Left renal cortex interstitium (tissue), 4 donors: Measurements from ENCODE around the gene FHIP1A. TPM values are rescaled to one million over a fixed set of nuclear protein-coding genes. Genes with fewer than 3 reads are reported as not detected.

ENCODE experiments used
- DNase-seq, 4 donors: peaks; one replicate each; pipeline ENCODE4 v3.0.0-alpha.2; 2013; ENCODE audit warnings: low read depth in 4 of 4, low spot score in 2 of 4, missing footprints in 1 of 4
- polyA plus RNA-seq, 4 donors: library from polyadenylated mRNA; unstranded; fragments of 120-200 nt; gene quantifications; one replicate each; pipeline ENCODE4 v1.2.1, GENCODE V29; 2013; ENCODE audit not compliant: insufficient read length in 4 of 4

Gene FHIP1A
- polyA plus RNA-seq, 4 donors, result 5.3 to 6.1 (median 5.7) TPM

- no peak for DNase-seq
Measured at GRCh38 chr4:151417164-151417571, 8.2 kb downstream of the FHIP1A start.

DNA sequence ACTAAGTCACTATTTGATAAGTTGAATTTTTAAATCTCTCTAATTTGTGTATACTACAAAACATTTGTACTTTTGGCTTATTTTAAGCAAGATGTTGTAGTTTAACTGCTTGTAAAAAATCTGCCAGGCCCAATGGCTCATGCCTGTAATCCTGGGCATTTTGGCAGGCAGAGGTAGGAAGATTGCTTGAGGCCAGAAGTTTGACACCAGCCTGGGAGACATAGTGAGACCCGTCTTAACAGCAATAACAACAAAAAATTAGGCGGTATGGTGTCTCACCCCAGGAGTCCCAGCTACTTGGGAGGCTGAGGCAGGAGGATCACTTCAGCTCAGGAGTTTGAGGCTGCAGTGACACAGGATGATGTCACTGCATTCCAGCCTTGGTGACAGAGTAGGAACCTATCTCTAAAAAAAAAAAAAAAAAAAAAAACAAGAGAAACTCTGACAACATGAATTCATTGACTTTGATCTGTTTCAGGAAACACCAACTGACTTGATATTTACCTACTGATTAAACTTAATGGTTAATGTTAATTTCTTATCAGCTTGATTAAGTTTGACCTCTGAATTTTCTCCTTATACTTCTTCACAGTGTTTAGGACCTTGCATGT, 8.9 kb downstream of the FHIP1A start:
- DNase-seq, result no peak

GRCh38 chr4:151418385-151418784, 9.4 kb downstream of the FHIP1A start:
- DNase-seq, result no peak

GRCh38 chr4:151418856-151419255, 9.9 kb downstream of the FHIP1A start:
- no peak for DNase-seq

GRCh38 chr4:151420250-151420807, 11.4 kb downstream of the FHIP1A start:
- DNase-seq, result no peak

- DNase-seq, result no peak
Measured at GRCh38 chr4:151422854-151423253, 13.9 kb downstream of the FHIP1A start.

DNA sequence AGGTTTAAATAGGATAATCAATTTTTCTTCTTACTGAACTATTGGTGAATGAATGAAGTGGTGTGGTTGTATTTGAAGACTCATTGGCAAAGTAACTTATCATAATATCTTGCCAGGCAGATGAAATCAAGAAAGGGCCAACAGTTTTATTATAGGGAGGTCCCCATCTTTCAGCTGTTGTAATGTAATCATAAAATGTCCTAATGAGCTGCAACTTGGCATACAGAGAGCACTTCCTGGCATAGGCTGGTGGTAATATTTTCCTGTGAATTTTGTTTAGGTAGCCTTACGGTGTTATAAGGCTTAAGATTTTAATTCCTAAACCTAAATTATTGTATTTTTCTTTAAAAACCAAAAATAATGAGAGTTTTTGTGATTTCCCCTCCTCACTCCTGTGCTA, 17.5 kb downstream of the FHIP1A start:
- DNase-seq, result no peak

GRCh38 chr4:151427266-151427665, 18.3 kb downstream of the FHIP1A start:
- no peak for DNase-seq

GRCh38 chr4:151428346-151428745, 19.4 kb downstream of the FHIP1A start:
- DNase-seq, result no peak

- no peak for DNase-seq
Measured at GRCh38 chr4:151429957-151430570, 21.1 kb downstream of the FHIP1A start.

DNA sequence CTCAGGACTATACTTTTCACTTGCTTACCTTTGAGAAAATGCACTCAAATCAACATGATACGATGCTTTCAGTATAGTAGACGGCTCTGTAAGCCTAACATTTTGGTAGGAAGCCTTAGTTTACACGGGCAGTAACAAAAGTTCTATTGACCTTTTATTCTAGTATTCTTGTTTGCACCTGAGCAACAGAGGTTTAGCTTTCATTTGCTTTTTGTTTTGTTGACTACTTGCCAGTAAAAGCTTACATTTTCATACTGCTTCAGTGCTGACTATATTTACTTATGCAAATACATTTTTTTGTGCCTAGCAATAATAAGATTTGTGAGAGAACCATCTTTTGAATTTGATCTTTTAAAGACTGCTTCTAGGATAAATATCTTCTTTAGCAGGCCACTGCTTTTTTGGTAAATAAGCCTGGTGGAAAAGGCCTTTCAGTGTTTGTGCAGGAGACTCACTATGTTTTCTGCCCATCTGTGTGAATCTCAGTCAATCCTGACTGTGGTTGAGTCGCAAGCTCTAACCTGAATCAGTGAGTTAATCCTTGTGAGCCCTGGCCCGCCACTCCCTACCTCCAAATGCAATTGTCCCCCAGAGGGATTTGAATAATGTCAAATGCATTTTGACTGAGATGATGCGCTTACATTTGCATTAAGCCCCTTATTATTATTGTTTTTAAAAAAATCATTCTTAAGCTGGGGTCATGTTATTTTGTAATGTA, 21.9 kb downstream of the FHIP1A start:
- no peak for DNase-seq

GRCh38 chr4:151431728-151432127, 22.8 kb downstream of the FHIP1A start:
- DNase-seq, result no peak

- DNase-seq, result no peak
Measured at GRCh38 chr4:151432654-151433053, 23.7 kb downstream of the FHIP1A start.

- no peak for DNase-seq
Measured at GRCh38 chr4:151434183-151434860, 25.3 kb downstream of the FHIP1A start.

- no peak for DNase-seq
Measured at GRCh38 chr4:151436093-151436518, 27.1 kb downstream of the FHIP1A start.

GRCh38 chr4:151437505-151437904, 28.5 kb downstream of the FHIP1A start:
- DNase-seq, result no peak

DNA sequence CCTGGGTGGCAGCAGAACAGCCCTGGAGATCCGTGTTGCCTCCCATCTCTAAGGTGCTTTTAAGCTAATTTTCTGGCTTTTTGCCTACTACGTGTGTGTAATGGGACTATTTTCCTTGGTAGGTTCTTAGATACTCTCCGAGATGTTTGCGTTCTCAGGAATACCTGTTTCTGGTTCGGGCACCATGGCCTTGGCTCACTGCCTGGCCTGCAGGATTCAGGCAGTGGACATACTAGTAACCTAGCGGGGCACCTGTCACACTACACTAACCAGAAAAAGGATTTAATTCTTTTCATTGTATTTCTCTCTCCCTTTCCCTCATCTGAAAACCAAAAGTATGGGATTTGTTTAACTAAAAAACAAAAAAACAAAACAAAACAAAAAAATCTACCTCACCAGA, 29.2 kb downstream of the FHIP1A start:
- DNase-seq, result no peak

GRCh38 chr4:151439320-151439719, 30.3 kb downstream of the FHIP1A start:
- no peak for DNase-seq

DNA sequence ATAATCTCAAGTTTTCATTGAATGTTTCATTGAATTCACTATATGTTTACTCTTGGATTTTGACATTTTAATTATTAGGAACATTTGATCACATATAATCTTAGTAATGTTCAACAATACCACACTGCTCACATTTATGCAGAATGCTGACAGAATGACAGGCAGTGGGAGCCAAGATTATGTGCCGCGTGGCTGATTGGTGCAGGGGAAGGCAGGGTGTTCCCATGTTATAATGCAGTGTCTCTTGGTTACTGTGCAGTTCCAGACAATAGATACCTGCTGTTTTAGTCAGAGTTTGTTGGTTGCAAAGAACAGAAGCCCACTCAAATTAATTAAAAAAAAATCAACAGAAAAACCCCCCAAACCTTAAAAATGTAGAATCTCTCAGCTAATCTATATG, 33.0 kb downstream of the FHIP1A start:
- DNase-seq, result no peak

DNA sequence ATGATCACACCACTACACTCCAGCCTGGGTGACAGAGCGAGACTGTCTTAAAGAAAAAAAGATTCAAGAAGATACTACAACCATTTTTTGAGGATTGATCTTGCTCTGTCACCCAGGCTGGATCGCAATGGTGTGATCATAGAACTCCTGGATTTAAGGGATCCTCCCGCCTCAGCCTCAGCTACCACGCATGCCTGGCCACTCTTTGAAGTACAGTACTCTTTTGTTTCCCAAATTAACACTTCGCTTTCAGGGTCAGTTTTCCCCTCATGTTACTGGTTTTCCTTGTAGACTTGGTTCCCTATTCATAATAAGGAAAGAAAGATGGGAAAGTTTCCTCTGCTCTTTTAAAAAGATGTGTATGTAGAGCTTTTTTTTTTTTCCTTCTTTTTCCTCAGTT, 34.3 kb downstream of the FHIP1A start:
- no peak for DNase-seq

DNA sequence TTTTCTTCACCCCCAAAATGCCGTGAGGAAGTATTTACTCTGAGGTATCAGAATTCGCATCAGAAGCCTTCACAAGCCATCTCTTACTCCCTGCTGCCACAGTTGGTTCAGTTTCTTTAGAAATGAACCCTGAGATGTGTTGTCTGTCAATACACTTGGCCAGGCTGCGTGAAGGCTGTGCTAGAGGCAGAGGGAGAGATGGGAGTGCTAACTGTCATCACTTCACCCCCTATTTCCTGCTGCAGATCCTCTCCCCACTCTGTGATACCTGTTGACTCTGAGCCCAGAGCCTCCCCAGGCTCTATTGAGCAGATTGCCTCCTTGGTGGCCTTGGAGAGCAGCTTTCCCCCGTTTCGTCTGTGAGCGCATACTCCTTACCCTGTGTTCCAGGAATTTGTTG, 34.8 kb downstream of the FHIP1A start:
- DNase-seq, result no peak
